GM12878 (cell line): ENCODE measurements around the gene MAS1L. TPM values are rescaled to one million over a fixed set of nuclear protein-coding genes. Genes with fewer than 3 reads are reported as not detected.
"Not testable (repeated sequence)": the region's sequence is repeated elsewhere in the genome, so short reads cannot be mapped to it uniquely, and the experiment has no call there.

Experiments
- ATAC-seq: fragments of 200-7000 bp; cut with Tn5 transposase; 3 replicates; pipeline ENCODE4 v1.9.1; 2020; ENCODE audit warnings: mild to moderate bottlenecking, moderate library complexity
- BruUV-seq: library from RNA; stranded (reverse); fragments of 400-500 nt; replicated peaks from 2 replicates; lab custom pipeline; 2021; lab: Mats Ljungman, UMichigan
- CTCF ChIA-PET: fragments of 300-600 bp; sonication (Branson Sonifier 250); formaldehyde crosslinking; extraction: SDS; loops from one replicate; lab custom pipeline; 2021; ENCODE audit warnings: inconsistent platforms; lab: Yijun Ruan, JAX
- POLR2A ChIA-PET: fragments of 350-600 bp; formaldehyde crosslinking; extraction: SDS; loops from one replicate; lab custom pipeline; 2021; ENCODE audit warnings: inconsistent platforms; lab: Charles Lee
- RAD21 ChIA-PET: fragments of 300-600 bp; sonication (Branson Sonifier 250); formaldehyde crosslinking; loops from one replicate; lab custom pipeline; 2023; ENCODE audit warnings: antibody characterized with exemption; ENCODE audit not compliant: unreplicated experiment; lab: Charles Lee
- SMC1A ChIA-PET: fragments of 300-600 bp; sonication (Branson Sonifier 250); formaldehyde crosslinking; loops from one replicate; lab custom pipeline; 2023; ENCODE audit not compliant: unreplicated experiment, uncharacterized antibody; lab: Charles Lee
- DNase-seq: peaks from one replicate; pipeline ENCODE4 v3.0.0-alpha.2; 2011; ENCODE audit warnings: low read depth, low spot score
- FAIRE-seq: peaks from 3 replicates; lab custom pipeline; 2011; peaks lifted over from hg19 to GRCh38; lab: Jason Lieb, UNC
- H2AFZ ChIP-seq: 2 replicates; pipeline ENCODE4 v1.6.0; 2011; ENCODE audit warnings: low read depth, low read length, control low read depth; ENCODE audit not compliant: control insufficient read depth
- H3K27ac ChIP-seq: 2 replicates; pipeline ENCODE4 v1.5.1; 2011; ENCODE audit warnings: control low read depth; ENCODE audit not compliant: control insufficient read depth, insufficient read depth
- H3K27me3 ChIP-seq, 2 experiments: replicated peaks in 1 of 2; 2 replicates each; pipeline versions ENCODE4 v1.6.0 to v1.6.1; 2011; ENCODE audit warnings: low read length in 1 of 2; ENCODE audit not compliant: control insufficient read depth in 2 of 2, insufficient read depth in 2 of 2
- H3K36me3 ChIP-seq, 2 experiments: 2 replicates each; pipeline ENCODE4 v1.5.1; 2011; ENCODE audit warnings: low read length in 1 of 2; ENCODE audit not compliant: control insufficient read depth in 2 of 2, insufficient read depth in 2 of 2
- H3K4me1 ChIP-seq: 2 replicates; pipeline ENCODE4 v1.6.1; 2011; ENCODE audit warnings: mild to moderate bottlenecking, low read length, moderate library complexity, mixed read lengths; ENCODE audit not compliant: control insufficient read depth, insufficient read depth
- H3K4me2 ChIP-seq: 2 replicates; pipeline ENCODE4 v1.6.0; 2011; ENCODE audit warnings: control low read depth; ENCODE audit not compliant: control insufficient read depth, insufficient read depth
- H3K4me3 ChIP-seq: fragments of 200-600 bp; sonication (generic); 2 replicates; pipeline ENCODE4 v1.5.1; 2016
- H3K79me2 ChIP-seq: 2 replicates; pipeline ENCODE4 v1.6.0; 2011; ENCODE audit warnings: low read length; ENCODE audit not compliant: control insufficient read depth, insufficient read depth
- H3K9ac ChIP-seq: 2 replicates; pipeline ENCODE4 v1.8.0; 2011; ENCODE audit warnings: low read length, control low read depth, mixed read lengths; ENCODE audit not compliant: control insufficient read depth, insufficient read depth
- H3K9me3 ChIP-seq: replicated peaks from 3 replicates; pipeline ENCODE4 v1.5.1; 2011; ENCODE audit warnings: mild to moderate bottlenecking, low read length; ENCODE audit not compliant: control insufficient read depth, insufficient read depth
- H4K20me1 ChIP-seq: 2 replicates; pipeline ENCODE4 v1.6.0; 2011; ENCODE audit not compliant: control insufficient read depth, insufficient read depth
- MEF2A ChIP-seq: IDR thresholded peaks from 2 replicates; pipeline ENCODE4 v1.6.1; 2011; ENCODE audit warnings: low read depth, mild to moderate bottlenecking, low read length, moderate library complexity; ENCODE audit not compliant: insufficient read depth
- WGBS: methylation state at CpG from one replicate; pipeline ENCODE4 v1.1.6; 2016; ENCODE audit warnings: low lambda C conversion rate; ENCODE audit not compliant: insufficient replicate concordance, insufficient coverage; ENCODE audit errors: missing lambda C conversion rate; 5-methylcytosine and 5-hydroxymethylcytosine counted together
- in situ Hi-C: fragments of 300-500 bp; cut with MboI; formaldehyde crosslinking; loops from 9 replicates; pipeline ENCODE4 v1.14.3; 2018; ENCODE audit warnings: mixed read lengths
- intact Hi-C: fragments of 100-400 bp; cut with micrococcal nuclease; formaldehyde crosslinking; loops from one replicate; pipeline ENCODE4 v1.14.2; 2022; ENCODE audit not compliant: unreplicated experiment
- polyA plus RNA-seq, 11 experiments: library from polyadenylated mRNA; depleted of rRNA in 4 of 11; unstranded in 6 of 11; stranded (reverse) in 5 of 11; fragments of >200 nt; fragmentation: Nextera tagmentation in 4 of 11; fragmentation: Illumina TruSeq in 1 of 11; extraction: Ambion mirVana in 4 of 11; extraction: Trizol in 1 of 11; gene quantifications; 1 replicate in 1 of 11; 2 replicates in 10 of 11; pipeline versions ENCODE4 v1.2.1 to v1.2.3, GENCODE V29; 2011 to 2016; ENCODE audit warnings: inconsistent platforms in 2 of 11, missing spikeins in 2 of 11, low read depth in 1 of 11
- total RNA-seq, 4 experiments: library from RNA; depleted of rRNA in 3 of 4; stranded (reverse); fragments of >200 nt in 3 of 4; fragmentation: Illumina TruSeq in 1 of 4; extraction: Trizol in 1 of 4; gene quantifications; 2 replicates each; pipeline versions ENCODE4 v1.2.1 to v1.2.3, GENCODE V29; 2013 to 2021

The MAS1L gene
- total and polyA plus RNA-seq, 10 of the 15 experiments (the other 5 are each of a cell fraction or from before 2014, with no cell fraction given), result not detected

DNA sequence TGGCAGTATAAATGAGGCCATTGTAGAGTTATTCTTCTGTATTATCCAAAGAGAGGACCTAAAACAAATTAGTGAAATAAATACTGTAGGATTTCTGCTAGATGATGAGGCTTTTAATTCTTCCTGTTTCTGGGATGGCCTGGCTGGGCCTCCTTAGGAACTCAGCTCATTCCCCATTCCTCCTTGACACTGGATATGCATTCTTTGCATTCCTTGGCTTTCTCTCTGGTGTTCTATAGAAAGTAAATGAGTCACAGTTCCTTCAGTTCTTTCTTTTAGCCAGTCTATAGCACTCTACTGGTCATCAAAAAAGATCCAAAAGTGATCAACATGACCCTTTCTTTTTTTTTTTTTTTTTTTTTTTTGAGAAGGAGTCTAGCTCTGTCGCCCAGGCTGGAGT lies 40.1 kb downstream of the MAS1L start:
- ChIA-PET RAD21 (no interaction called here), SMC1A (no interaction called here), POLR2A (interaction anchor here (0.7 kb wide), 1 partner anchor 497 kb away, joined by 3 read pairs; no protein-coding TSS in a partner anchor), CTCF (no interaction called here)
- intact Hi-C loops, result no loop called here
- DNase-seq, result no peak
- Histone ChIP-seq H3K27ac (no peak overlapping the region), H3K4me1 (no peaks in the 10 kb centered on the region), H3K4me2 (no peak overlapping the region), H3K36me3 (no peaks in the 10 kb centered on the region), H3K79me2 (no peaks in the 10 kb centered on the region), H3K9me3 (no peaks in the 10 kb centered on the region; the same call in 2 of the 3 replicates), H3K9ac (no peak overlapping the region), H3K27me3 (no peaks in the 10 kb centered on the region; a peak in 1 of 4 replicates), H2AFZ (no peak overlapping the region), H4K20me1 (no peaks in the 10 kb centered on the region), H3K4me3 (no peak overlapping the region)
- TF ChIP-seq MEF2A, result no peak
- FAIRE-seq, result no peak
- in situ Hi-C loops, result no loop called here
- WGBS, result no CpG with 5 or more reads among the region's 1 CpG
- ATAC-seq, result no peak
- BruUV-seq, result no TSS peak

- ATAC-seq, H3K9me3 ChIP-seq, H4K20me1 ChIP-seq, SMC1A ChIA-PET, BruUV-seq, H3K4me3 ChIP-seq, FAIRE-seq, H3K79me2 ChIP-seq, H3K4me1 ChIP-seq, DNase-seq, POLR2A ChIA-PET, H3K4me2 ChIP-seq, in situ Hi-C loops, H3K27ac ChIP-seq, intact Hi-C loops, H3K27me3 ChIP-seq, H3K9ac ChIP-seq, H2AFZ ChIP-seq, CTCF ChIA-PET, H3K36me3 ChIP-seq, RAD21 ChIA-PET: not testable (repeated sequence)
- 0% methylated on average over 1 of the region's 1 CpG for WGBS
Observed at GRCh38 chr6:29444031-29444430, 43.7 kb downstream of the MAS1L start.
